Hepatocyte (in vitro differentiated cells): ENCODE data around the gene NPAS3. TPM values are rescaled to one million over a fixed set of nuclear protein-coding genes. Genes with fewer than 3 reads are reported as not detected.

ENCODE experiments used
- DNase-seq: peaks from one replicate; pipeline ENCODE4 v3.0.0-alpha.2; 2016; ENCODE audit warnings: low spot score
- H2AFZ ChIP-seq: fragments of 200-600 bp; sonication (generic); 2 replicates; pipeline ENCODE4 v1.6.0; 2016; ENCODE audit warnings: antibody characterized with exemption, mild to moderate bottlenecking
- H3K27ac ChIP-seq: fragments of 200-600 bp; sonication (generic); 2 replicates; pipeline ENCODE4 v1.5.1; 2016; ENCODE audit warnings: mild to moderate bottlenecking
- H3K27me3 ChIP-seq: fragments of 200-600 bp; sonication (generic); 2 replicates; pipeline ENCODE4 v1.6.1; 2016
- H3K36me3 ChIP-seq: fragments of 200-600 bp; sonication (generic); replicated peaks from 2 replicates; pipeline ENCODE4 v1.5.1; 2016; ENCODE audit warnings: low read depth; ENCODE audit not compliant: insufficient read depth
- H3K4me1 ChIP-seq: fragments of 200-600 bp; sonication (generic); 2 replicates; pipeline ENCODE4 v1.5.1; 2016; ENCODE audit warnings: mild to moderate bottlenecking, moderate library complexity; ENCODE audit not compliant: insufficient read depth
- H3K4me2 ChIP-seq: fragments of 200-600 bp; sonication (generic); 2 replicates; pipeline ENCODE4 v1.6.0; 2016
- H3K4me3 ChIP-seq: fragments of 200-600 bp; sonication (generic); 2 replicates; pipeline ENCODE4 v1.5.1; 2016; ENCODE audit warnings: mild to moderate bottlenecking
- H3K79me2 ChIP-seq: fragments of 200-600 bp; sonication (generic); 2 replicates; pipeline ENCODE4 v1.6.0; 2017; ENCODE audit warnings: mild to moderate bottlenecking
- H3K9me2 ChIP-seq: fragments of 200-600 bp; sonication (generic); replicated peaks from 2 replicates; pipeline ENCODE4 v1.6.0; 2017; ENCODE audit warnings: mild to moderate bottlenecking; ENCODE audit not compliant: insufficient read depth
- H3K9me3 ChIP-seq: fragments of 200-600 bp; sonication (generic); 2 replicates; pipeline ENCODE4 v1.5.1; 2016; ENCODE audit warnings: low read depth, mild to moderate bottlenecking
- H4K20me1 ChIP-seq: fragments of 200-600 bp; sonication (generic); 2 replicates; pipeline ENCODE4 v1.6.0; 2016; ENCODE audit warnings: mild to moderate bottlenecking; ENCODE audit not compliant: insufficient read depth, poor library complexity, severe bottlenecking
- CTCF ChIP-seq: fragments of 200-600 bp; sonication (generic); IDR thresholded peaks from 2 replicates; pipeline ENCODE4 v1.5.1; 2016; ENCODE audit warnings: antibody characterized with exemption, mild to moderate bottlenecking; ENCODE audit not compliant: poor library complexity
- EZH2 ChIP-seq: fragments of 200-600 bp; sonication (generic); IDR thresholded peaks from 2 replicates; pipeline ENCODE4 v1.6.1; 2016; ENCODE audit warnings: antibody characterized with exemption, mild to moderate bottlenecking, borderline replicate concordance
- EZH2phosphoT487 ChIP-seq: fragments of 200-600 bp; sonication (generic); IDR thresholded peaks from one replicate; pipeline ENCODE4 v1.6.1; 2018; ENCODE audit warnings: antibody characterized with exemption, mild to moderate bottlenecking, low read depth, moderate library complexity; ENCODE audit not compliant: unreplicated experiment, severe bottlenecking
- WGBS: methylation state at CpG from one replicate; pipeline ENCODE4 v1.1.6; 2016; ENCODE audit warnings: low lambda C conversion rate; ENCODE audit errors: missing lambda C conversion rate; 5-methylcytosine and 5-hydroxymethylcytosine counted together
- polyA plus RNA-seq: library from polyadenylated mRNA; unstranded; fragments of >200 nt; fragmentation: Nextera tagmentation; extraction: Ambion mirVana; gene quantifications from 2 replicates; pipeline ENCODE4 v1.2.1, GENCODE V29; 2016
- total RNA-seq: library from RNA; depleted of rRNA; stranded (reverse); fragments of >200 nt; gene quantifications from 2 replicates; pipeline ENCODE4 v1.2.3, GENCODE V29; 2014

NPAS3 gene
- total and polyA plus RNA-seq, 2 experiments from 2014 or later: 0.11 to 1.1 TPM

- Histone ChIP-seq H3K4me3 (no peak overlapping the region), H3K4me2 (no peak overlapping the region), H2AFZ (no peak overlapping the region)
Measured at GRCh38 chr14:33287189-33287588, 348.5 kb downstream of the NPAS3 start.

DNA sequence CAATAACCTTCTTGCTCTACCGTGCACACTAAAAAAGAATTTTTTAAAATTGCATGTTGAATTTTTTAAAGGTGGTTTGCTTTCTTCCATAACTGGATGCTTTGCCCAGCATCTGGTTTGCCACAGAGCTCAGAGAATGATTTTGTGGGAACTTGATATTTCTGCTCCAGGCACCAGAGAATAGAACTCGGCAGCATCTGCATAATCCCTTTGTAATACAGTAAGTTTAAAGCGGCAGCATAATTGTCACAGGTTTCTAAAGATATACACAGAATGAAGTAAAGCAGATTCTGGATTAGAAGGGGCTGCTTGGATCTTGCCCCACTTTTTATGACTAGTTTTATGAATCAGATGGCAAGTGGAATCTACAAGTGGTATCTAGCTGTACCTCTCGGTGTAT lies 352.0 kb downstream of the NPAS3 start:
- Histone ChIP-seq H2AFZ (no peak overlapping the region), H3K27me3 (no peaks in the 10 kb centered on the region), H3K36me3 (no peaks in the 10 kb centered on the region), H4K20me1 (no peaks in the 10 kb centered on the region), H3K9me3 (no peaks in the 10 kb centered on the region), H3K4me3 (no peak overlapping the region), H3K27ac (no peak overlapping the region), H3K79me2 (no peaks in the 10 kb centered on the region), H3K9me2 (no peaks in the 10 kb centered on the region), H3K4me2 (no peak overlapping the region), H3K4me1 (no peaks in the 10 kb centered on the region)
- TF ChIP-seq EZH2phosphoT487 (no peak), EZH2 (no peak), CTCF (no peak)
- DNase-seq: no peak
- 70% methylated on average over 4 of the region's 4 CpGs for WGBS

More at GRCh38 chr14:33287189-33287588, 348.5 kb downstream of the NPAS3 start:
- Histone ChIP-seq H3K36me3 (no peaks in the 10 kb centered on the region), H3K27me3 (peaks cover 7% of the 10 kb centered on the region), H3K9me3 (no peaks in the 10 kb centered on the region), H3K9me2 (no peaks in the 10 kb centered on the region), H4K20me1 (no peaks in the 10 kb centered on the region), H3K79me2 (no peaks in the 10 kb centered on the region), H3K27ac (no peak overlapping the region), H3K4me1 (no peaks in the 10 kb centered on the region)
- no peak for TF ChIP-seq CTCF
- DNase-seq: no peak
- WGBS: 41% methylated on average over 6 of the region's 6 CpGs

DNA sequence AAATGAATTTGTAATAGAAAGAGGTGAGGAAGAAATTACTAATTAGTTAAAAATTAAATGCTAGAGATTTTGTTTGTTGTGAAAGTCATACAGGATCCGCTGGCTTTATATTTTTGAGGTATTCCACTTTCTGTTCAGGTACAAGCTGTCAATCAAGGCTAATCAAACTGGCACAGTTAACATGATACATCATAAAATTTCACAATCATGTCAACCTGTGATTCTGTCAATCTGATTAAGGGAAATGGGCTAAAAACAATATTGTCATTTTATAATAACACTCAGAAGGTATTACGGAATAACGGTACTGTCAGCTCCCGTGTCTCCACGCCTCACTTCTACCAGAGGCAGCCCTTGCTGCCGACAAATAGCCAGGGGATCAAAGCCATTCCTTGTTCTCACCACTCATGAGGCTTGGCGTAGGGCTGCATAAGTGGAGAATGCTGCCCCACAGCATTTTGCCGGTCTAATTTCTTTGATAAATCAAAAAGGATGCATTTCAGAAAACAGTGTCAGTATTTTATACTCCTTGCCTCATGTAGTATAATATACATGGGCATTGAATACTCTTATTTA lies 352.9 kb downstream of the NPAS3 start:
- no peaks in the 10 kb centered on the region for H4K20me1 ChIP-seq
- no peak for TF ChIP-seq EZH2phosphoT487
- TF ChIP-seq CTCF: no peak
- no peak for TF ChIP-seq EZH2
- no peak for DNase-seq
- 92% methylated on average over 8 of the region's 8 CpGs for WGBS
- no peaks in the 10 kb centered on the region for H3K9me3 ChIP-seq
- H3K27ac ChIP-seq: no peak overlapping the region
- no peak overlapping the region for H3K4me3 ChIP-seq
- H3K4me1 ChIP-seq: no peaks in the 10 kb centered on the region
- no peaks in the 10 kb centered on the region for H3K79me2 ChIP-seq
- H3K36me3 ChIP-seq: no peaks in the 10 kb centered on the region
- H3K4me2 ChIP-seq: no peak overlapping the region
- no peaks in the 10 kb centered on the region for H3K9me2 ChIP-seq
- H2AFZ ChIP-seq: no peak overlapping the region
- H3K27me3 ChIP-seq: no peaks in the 10 kb centered on the region

GRCh38 chr14:33294419-33294818 lies 355.7 kb downstream of the NPAS3 start:
- Histone ChIP-seq H3K4me1 (no peaks in the 10 kb centered on the region), H3K79me2 (no peaks in the 10 kb centered on the region), H3K4me3 (no peak overlapping the region), H3K4me2 (no peak overlapping the region), H3K27ac (no peak overlapping the region), H2AFZ (no peak overlapping the region), H3K9me2 (no peaks in the 10 kb centered on the region), H3K27me3 (no peaks in the 10 kb centered on the region), H3K9me3 (no peaks in the 10 kb centered on the region), H3K36me3 (no peaks in the 10 kb centered on the region), H4K20me1 (no peaks in the 10 kb centered on the region)
- TF ChIP-seq CTCF (no peak), EZH2 (no peak), EZH2phosphoT487 (no peak)
- DNase-seq: no peak
- WGBS: 92% methylated on average over 2 of the region's 2 CpGs
